Measurements from ENCODE around the gene SRL.

GRCh38 chr16:4241258-4241927, 487 bp downstream of the SRL start:
- TF ChIP-seq CTCF (IDR thresholded peaks at IDR 0.05; ENCODE audit: low read depth, low read length, poor library complexity, severe bottlenecking) (no peak), EZH2phosphoT487 (IDR thresholded peaks at IDR 0.05; ENCODE audit: borderline replicate concordance, low read length) (no peak)

Data from DOHH2 (cell line).